A673 (cell line): Measurements from ENCODE around the gene RPL19.

Experiments
- CTCF ChIP-seq: fragments of 300-800, 200-600 bp; sonication (generic); conservative IDR thresholded peaks from 2 replicates; pipeline ENCODE4 v1.5.1; 2017; ENCODE audit warnings: low read depth, mild to moderate bottlenecking, antibody characterized with exemption, low read length, moderate library complexity, mixed read lengths
- EZH2 ChIP-seq: fragments of 200-600 bp; sonication (generic); IDR thresholded peaks from 2 replicates; pipeline ENCODE4 v1.6.1; 2017; ENCODE audit warnings: borderline replicate concordance, low read depth, mild to moderate bottlenecking, mixed read lengths, antibody characterized with exemption, low read length; ENCODE audit not compliant: poor library complexity, severe bottlenecking

- no peak for TF ChIP-seq CTCF
- TF ChIP-seq EZH2, result no peak
These were observed 8.8 kb downstream of the RPL19 start for GRCh38 chr17:39208893-39209292.
